Thymus (tissue), 11 donors: ENCODE data around the gene DISC1. TPM values are rescaled to one million over a fixed set of nuclear protein-coding genes. Genes with fewer than 3 reads are reported as not detected.
"Not testable (repeated sequence)": the region's sequence is repeated elsewhere in the genome, so short reads cannot be mapped to it uniquely, and the experiment has no call there.

Source experiments
- DNase-seq, 9 donors: peaks; one replicate each; pipeline ENCODE4 v3.0.0-alpha.2; 2013; ENCODE audit warnings: low spot score in 9 of 9, low read depth in 6 of 9, missing footprints in 1 of 9
- H3K27ac ChIP-seq, 2 donors: one replicate each; pipeline ENCODE4 v1.5.1; 2013; ENCODE audit warnings: control low read depth in 1 of 2, low read depth in 1 of 2, low read length in 1 of 2, mild to moderate bottlenecking in 1 of 2, moderate library complexity in 1 of 2
- H3K27me3 ChIP-seq, 2 donors: one replicate each; pipeline ENCODE4 v1.5.1; 2013; ENCODE audit warnings: low read length in 1 of 2; ENCODE audit not compliant: control insufficient read depth in 2 of 2, insufficient read depth in 1 of 2
- H3K36me3 ChIP-seq, 2 donors: one replicate each; pipeline ENCODE4 v1.5.1; 2013; ENCODE audit warnings: low read length in 1 of 2, mild to moderate bottlenecking in 1 of 2, moderate library complexity in 1 of 2; ENCODE audit not compliant: control insufficient read depth in 2 of 2, insufficient read depth in 2 of 2
- H3K4me1 ChIP-seq, 2 donors: one replicate each; pipeline ENCODE4 v1.5.1; 2013; ENCODE audit warnings: low read length in 2 of 2; ENCODE audit not compliant: control insufficient read depth in 2 of 2, insufficient read depth in 2 of 2
- H3K4me3 ChIP-seq, 2 donors: one replicate each; pipeline ENCODE4 v1.5.1; 2013; ENCODE audit warnings: low read length in 2 of 2, control low read depth in 1 of 2, mild to moderate bottlenecking in 1 of 2
- H3K9me3 ChIP-seq, 2 donors: one replicate each; pipeline ENCODE4 v1.5.1; 2013; ENCODE audit warnings: low read length in 1 of 2, mild to moderate bottlenecking in 1 of 2; ENCODE audit not compliant: control insufficient read depth in 2 of 2, insufficient read depth in 1 of 2
- WGBS: extraction: QIAGEN DNeasy Blood & Tissue Kit; methylation state at CpG from one replicate; pipeline ENCODE4 v1.1.7; 2013; 5-methylcytosine and 5-hydroxymethylcytosine counted together
- polyA plus RNA-seq: library from polyadenylated mRNA; stranded (reverse); fragments of 200-250 nt; gene quantifications from one replicate; pipeline ENCODE4 v1.2.3, GENCODE V29; 2013
- total RNA-seq: library from RNA; stranded (reverse); fragments of 120-200 nt; gene quantifications from one replicate; pipeline ENCODE4 v1.2.4, GENCODE V29; 2013
- donor health status: healthy.

Gene DISC1
- total and polyA plus RNA-seq, 2 donors = 4.4 to 5.3 TPM

DNA sequence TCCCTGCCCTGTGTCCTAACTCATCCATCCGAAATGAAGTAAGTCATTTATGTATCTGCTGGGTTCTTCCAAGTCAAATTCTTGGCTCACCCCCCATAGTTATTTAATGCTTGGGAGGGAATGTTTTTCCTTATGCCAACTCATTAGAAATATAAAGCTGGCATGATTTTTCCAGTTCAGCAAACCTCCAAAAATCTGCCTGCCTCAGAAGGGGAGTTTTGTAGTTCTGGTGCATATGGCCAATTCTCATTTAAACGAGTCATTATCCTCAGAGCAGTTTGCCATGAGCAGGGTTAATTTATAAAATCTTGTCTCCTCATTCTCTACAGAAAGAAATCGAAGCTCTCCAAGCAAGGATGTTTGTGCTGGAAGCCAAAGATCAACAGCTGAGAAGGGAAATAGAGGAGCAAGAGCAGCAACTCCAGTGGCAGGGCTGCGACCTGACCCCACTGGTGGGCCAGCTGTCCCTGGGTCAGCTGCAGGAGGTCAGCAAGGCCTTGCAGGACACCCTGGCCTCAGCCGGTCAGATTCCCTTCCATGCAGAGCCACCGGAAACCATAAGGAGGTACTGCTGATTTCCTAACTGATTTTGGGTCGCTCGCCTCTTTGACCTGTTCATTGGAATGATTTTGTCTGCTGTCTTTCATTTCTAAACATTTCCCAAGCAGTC lies 144.1 kb downstream of the DISC1 start:
- DNase-seq = no peak
- H3K9me3 ChIP-seq = no peaks in the 10 kb centered on the region
- no peak overlapping the region for H3K4me3 ChIP-seq
- H3K36me3 ChIP-seq = no peaks in the 10 kb centered on the region
- H3K4me1 ChIP-seq = no peaks in the 10 kb centered on the region
- H3K27me3 ChIP-seq = no peaks in the 10 kb centered on the region
- WGBS = 86% methylated on average over 8 of the region's 8 CpGs
- H3K27ac ChIP-seq = no peak overlapping the region

- Histone ChIP-seq H3K4me1 (no peaks in the 10 kb centered on the region), H3K27me3 (no peaks in the 10 kb centered on the region), H3K9me3 (no peaks in the 10 kb centered on the region), H3K36me3 (no peaks in the 10 kb centered on the region), H3K4me3 (no peak overlapping the region), H3K27ac (no peak overlapping the region)
- DNase-seq = no peak
- WGBS = 96% methylated on average over 4 of the region's 4 CpGs
Observed at GRCh38 chr1:231774719-231775335, 148.2 kb downstream of the DISC1 start.

DNA sequence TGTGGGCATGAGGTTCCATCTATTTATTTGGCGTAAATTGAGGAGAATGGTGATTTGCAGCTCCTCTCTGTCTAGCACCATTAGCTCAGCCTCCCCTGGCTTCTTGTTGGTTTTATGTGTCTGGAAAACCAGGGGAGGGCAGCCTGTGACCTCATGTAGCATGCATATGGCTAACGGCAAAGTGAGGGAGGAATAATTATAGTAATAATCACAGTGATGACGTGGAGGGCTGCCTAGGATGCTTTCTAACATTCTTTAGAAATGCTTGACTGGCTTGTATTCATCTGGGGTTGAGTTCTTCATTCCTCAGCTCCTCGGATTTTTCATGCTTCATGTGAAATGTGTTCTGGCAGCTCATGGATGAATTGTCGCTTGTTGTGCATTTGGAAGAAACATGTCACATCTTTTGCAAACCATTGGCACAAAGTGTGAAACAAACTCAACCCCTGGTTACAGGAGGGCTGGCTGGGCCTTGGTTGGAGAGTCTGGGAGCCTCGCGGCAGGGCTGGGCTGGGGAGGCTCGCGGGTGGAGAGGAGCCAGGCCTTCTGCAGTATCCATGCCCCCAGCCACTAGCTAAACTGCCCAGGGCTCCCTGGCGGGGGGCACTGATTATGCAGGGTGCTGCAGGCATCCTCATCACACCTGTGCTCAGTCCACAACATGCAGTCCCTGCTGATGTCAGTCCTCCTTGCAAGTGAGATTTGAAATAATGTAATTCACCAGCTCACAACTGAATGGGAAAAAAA lies 149.6 kb downstream of the DISC1 start:
- Histone ChIP-seq H3K9me3 (no peaks in the 10 kb centered on the region), H3K4me1 (no peaks in the 10 kb centered on the region)
- no peak for DNase-seq

DNA sequence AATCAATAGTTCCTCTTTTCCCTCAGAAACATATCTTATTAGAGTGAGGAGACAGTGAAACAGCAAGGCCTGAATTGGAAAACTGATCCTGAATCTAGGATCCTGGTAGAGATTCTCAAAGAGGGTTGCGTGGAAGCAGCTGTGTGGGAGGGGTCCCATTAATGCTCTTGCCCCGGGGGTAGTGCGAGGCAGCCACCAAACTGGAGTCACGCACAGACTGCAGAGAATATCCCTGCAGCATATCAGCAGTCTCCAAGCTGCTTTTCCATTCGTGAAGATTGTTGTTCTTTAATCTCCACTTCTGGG lies 150.1 kb downstream of the DISC1 start:
- H3K36me3 ChIP-seq = no peaks in the 10 kb centered on the region
- H3K4me1 ChIP-seq = no peaks in the 10 kb centered on the region
- no peaks in the 10 kb centered on the region for H3K9me3 ChIP-seq
- H3K27ac ChIP-seq = no peak overlapping the region
- no peaks in the 10 kb centered on the region for H3K27me3 ChIP-seq
- no peak overlapping the region for H3K4me3 ChIP-seq
- 85% methylated on average over 5 of the region's 5 CpGs for WGBS
- DNase-seq = no peak

More for the DNA sequence above, 149.6 kb downstream of the DISC1 start:
- Histone ChIP-seq H3K27ac (no peak overlapping the region), H3K4me3 (no peak overlapping the region), H3K36me3 (no peaks in the 10 kb centered on the region), H3K27me3 (no peaks in the 10 kb centered on the region)
- WGBS = 95% methylated on average over 10 of the region's 10 CpGs

DNA sequence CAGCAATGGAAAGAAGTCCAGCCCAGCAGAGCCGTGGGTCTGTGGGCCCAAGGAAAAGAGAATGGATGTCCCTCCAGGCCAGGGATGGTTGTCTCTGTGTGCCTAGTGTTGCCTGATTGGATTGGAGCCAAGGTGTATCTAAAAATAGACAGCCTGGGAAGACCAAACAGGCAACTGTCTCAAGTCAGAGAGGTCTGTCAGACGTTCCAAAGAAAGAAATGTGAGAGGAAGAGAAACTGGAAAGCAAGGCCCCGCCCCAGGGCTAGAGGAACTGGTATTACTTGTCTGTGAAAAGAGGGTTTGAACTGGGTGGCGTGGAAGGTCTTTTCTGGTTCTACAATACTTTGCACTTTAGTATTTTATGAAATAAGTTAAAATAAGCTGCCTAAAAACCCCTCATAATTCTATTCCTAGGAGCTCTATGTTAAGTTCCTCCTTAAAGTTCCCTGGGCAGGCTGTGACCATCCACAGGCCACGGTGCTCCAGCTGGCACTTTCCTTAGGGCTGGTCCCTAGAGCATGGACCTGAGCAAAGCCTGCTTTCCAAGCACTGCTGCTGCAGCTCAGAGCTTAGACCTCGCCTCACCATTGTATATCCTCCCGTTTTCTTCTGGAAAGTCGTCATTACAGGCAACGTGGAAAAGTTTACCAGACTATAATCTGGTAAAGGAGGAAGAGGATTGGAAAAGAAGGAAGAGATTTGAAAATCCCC lies 151.6 kb downstream of the DISC1 start:
- peak in 2 of 9 donors; percentile 2 to 7 for DNase-seq
- 90% methylated on average over 9 of the region's 9 CpGs for WGBS
- no peaks in the 10 kb centered on the region for H3K4me1 ChIP-seq
- no peaks in the 10 kb centered on the region for H3K9me3 ChIP-seq
- H3K27me3 ChIP-seq = no peaks in the 10 kb centered on the region
- H3K4me3 ChIP-seq = no peak overlapping the region
- H3K27ac ChIP-seq = no peak overlapping the region
- no peaks in the 10 kb centered on the region for H3K36me3 ChIP-seq

DNA sequence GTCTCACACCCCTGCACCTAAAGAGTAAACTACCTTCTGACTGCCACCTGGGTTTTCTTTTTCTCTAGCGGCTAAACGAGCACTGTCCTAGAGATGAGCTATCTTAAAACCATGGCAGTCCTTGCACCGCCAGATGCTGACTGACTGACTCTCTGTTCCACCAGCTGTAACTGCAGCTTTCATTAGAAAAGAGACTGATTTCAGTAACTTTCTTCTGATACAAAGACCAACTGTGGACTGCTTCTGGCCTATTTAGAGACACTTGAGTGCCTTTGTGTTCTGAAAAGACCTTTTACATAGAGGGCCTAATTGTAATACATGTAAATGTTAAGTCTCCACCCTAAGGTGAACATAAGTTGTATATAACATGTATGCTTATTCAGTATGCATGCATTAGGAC lies 152.5 kb downstream of the DISC1 start:
- Histone ChIP-seq H3K27me3 (no peaks in the 10 kb centered on the region), H3K4me3 (no peak overlapping the region), H3K36me3 (no peaks in the 10 kb centered on the region), H3K4me1 (no peaks in the 10 kb centered on the region), H3K27ac (no peak overlapping the region), H3K9me3 (no peaks in the 10 kb centered on the region)
- over 99% methylated on average over 3 of the region's 3 CpGs for WGBS
- DNase-seq = no peak

GRCh38 chr1:231781892-231782291 lies 155.3 kb downstream of the DISC1 start:
- H3K27me3 ChIP-seq = no peaks in the 10 kb centered on the region
- H3K9me3 ChIP-seq = no peaks in the 10 kb centered on the region
- no peak overlapping the region for H3K4me3 ChIP-seq
- peak in 1 of 9 donors; percentile 17 for DNase-seq
- no peaks in the 10 kb centered on the region for H3K36me3 ChIP-seq
- no peak overlapping the region for H3K27ac ChIP-seq
- no peaks in the 10 kb centered on the region for H3K4me1 ChIP-seq
- 19% methylated on average over 2 of the region's 2 CpGs for WGBS

DNA sequence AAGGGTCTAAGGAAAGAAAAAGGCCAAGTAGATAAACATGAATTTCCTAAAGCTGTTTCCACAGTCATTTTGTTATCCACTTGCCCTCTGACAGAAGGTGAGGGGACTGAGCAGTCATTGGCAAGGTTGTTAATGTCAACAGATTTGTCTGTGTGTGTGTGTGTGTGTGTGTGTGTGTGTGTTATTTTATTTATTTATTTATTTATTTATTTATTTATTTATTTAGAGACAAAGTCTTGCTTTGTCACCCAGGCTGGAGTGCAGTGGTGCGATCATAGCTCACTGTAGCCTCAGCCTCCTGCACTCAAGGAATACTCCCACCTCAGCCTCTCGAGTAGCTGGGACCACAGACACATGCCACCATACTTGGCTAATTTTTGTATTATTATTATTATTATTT lies 158.5 kb downstream of the DISC1 start:
- not testable (repeated sequence) for H3K27ac ChIP-seq, H3K36me3 ChIP-seq, DNase-seq, H3K4me3 ChIP-seq, H3K4me1 ChIP-seq, H3K9me3 ChIP-seq, H3K27me3 ChIP-seq
- WGBS = 100% methylated on average over 2 of the region's 2 CpGs

DNA sequence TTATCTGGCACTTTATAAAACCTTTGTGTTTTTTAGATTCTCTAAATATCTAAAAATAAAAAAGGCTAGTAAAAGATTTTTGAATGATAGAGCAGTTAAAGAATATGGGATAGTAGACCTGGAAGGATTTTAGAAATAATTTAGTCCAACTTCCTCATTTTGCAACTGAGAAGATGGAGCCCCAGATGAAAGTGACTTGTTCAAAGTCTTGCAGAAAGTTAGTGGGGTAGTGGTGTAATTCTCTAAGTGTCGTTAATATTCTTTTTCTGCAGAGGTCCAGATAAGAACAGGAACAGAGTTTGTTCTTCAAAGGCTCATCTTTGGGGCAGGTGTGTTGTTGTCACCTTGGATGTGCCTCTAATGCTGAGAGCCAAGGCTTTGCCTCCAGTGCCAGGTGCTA lies 159.5 kb downstream of the DISC1 start:
- H3K4me3 ChIP-seq = no peak overlapping the region
- no peaks in the 10 kb centered on the region for H3K9me3 ChIP-seq
- H3K27ac ChIP-seq = no peak overlapping the region
- H3K36me3 ChIP-seq = no peaks in the 10 kb centered on the region
- no peak for DNase-seq
- no peaks in the 10 kb centered on the region for H3K4me1 ChIP-seq
- H3K27me3 ChIP-seq = no peaks in the 10 kb centered on the region
- 81% methylated on average over 1 of the region's 1 CpG for WGBS
